ENCODE results near the gene NCS1. TPM values are rescaled to one million over a fixed set of nuclear protein-coding genes. Genes with fewer than 3 reads are reported as not detected.

NCS1 gene
- total and polyA plus RNA-seq, 2 of the 8 experiments (the other 6 are each of a cell fraction or from before 2014, with no cell fraction given): 34.7 to 47.6 TPM

DNA sequence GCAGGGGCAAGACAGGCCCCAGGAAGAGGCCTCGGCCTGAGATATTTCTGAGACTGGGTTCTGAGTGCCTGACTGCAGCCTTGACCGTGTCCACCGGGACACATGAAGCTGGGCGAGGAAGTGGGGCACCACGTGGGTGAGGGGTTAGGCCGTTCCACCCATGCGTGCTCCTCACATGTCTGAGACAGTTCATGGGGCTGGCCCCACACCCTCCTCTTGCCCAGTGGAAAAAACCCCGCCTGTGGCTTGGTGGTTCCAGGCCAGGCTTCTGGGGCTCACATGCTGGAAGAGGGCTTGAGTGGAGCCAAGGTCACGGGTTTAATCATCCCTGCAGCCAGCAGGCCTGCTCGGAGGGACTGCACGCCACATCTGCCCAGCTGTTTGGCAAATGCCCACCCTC, 104.8 kb downstream of the NCS1 start:
- FAIRE-seq: no peak
- H2BK12ac ChIP-seq (ENCODE audit: low read depth, low read length): no peak overlapping the region
- peak overlapping the region; percentile 24; the same call in 1 of the 2 replicates for H2BK5ac ChIP-seq (ENCODE audit: low read depth, low read length)
- TF ChIP-seq SIRT6 (IDR thresholded peaks at IDR 0.05; ENCODE audit: low read length): no peak
- no peak for TF ChIP-seq GABPA (IDR thresholded peaks at IDR 0.05; ENCODE audit: borderline replicate concordance, insufficient read depth, low read length)
- no peak for TF ChIP-seq TCF12 (IDR thresholded peaks at IDR 0.05; ENCODE audit: low read depth, low read length)
- no peak for TF ChIP-seq EZH2 (IDR thresholded peaks at IDR 0.05; ENCODE audit: low read depth, low read length, severe bottlenecking)
- TF ChIP-seq ASH2L (IDR thresholded peaks at IDR 0.05; ENCODE audit: low read length): no peak
- no peak for TF ChIP-seq POLR2A (IDR thresholded peaks at IDR 0.05; ENCODE audit: control extremely low read depth in 1 of 2, low read depth in 2 of 2, low read length in 2 of 2)
- TF ChIP-seq SUZ12 (IDR thresholded peaks at IDR 0.05; ENCODE audit: low read length): no peak
- no peak for TF ChIP-seq SIX5 (IDR thresholded peaks at IDR 0.05; ENCODE audit: low read depth, low read length)
- no peak for TF ChIP-seq TAF7 (optimal IDR thresholded peaks at IDR 0.05; ENCODE audit: borderline replicate concordance, low read depth, low read length)
- no peak for TF ChIP-seq SP4 (IDR thresholded peaks at IDR 0.05; ENCODE audit: low read length)
- no peak for TF ChIP-seq CBX8 (IDR thresholded peaks at IDR 0.05; ENCODE audit: borderline replicate concordance, low read depth, low read length)

More for the DNA sequence above, 104.8 kb downstream of the NCS1 start:
- H3K18ac ChIP-seq (ENCODE audit: extremely low read depth, low read length): no peak overlapping the region
- H3K14ac ChIP-seq (ENCODE audit: insufficient read length): no peak overlapping the region
- POLR2A ChIA-PET (ENCODE audit: partially characterized antibody): no interaction called here
- H3K36me3 ChIP-seq (ENCODE audit: control insufficient read depth in 2 of 4, insufficient read depth in 4 of 4, low read length in 3 of 4): no peaks in the 10 kb centered on the region
- H2AK5ac ChIP-seq (ENCODE audit: low read depth, low read length): no peak overlapping the region
- H4K5ac ChIP-seq (ENCODE audit: insufficient read length, low read depth, low read length): no peak overlapping the region
- H3K79me1 ChIP-seq (ENCODE audit: low read depth, low read length): no peaks in the 10 kb centered on the region
- no peak overlapping the region for H2BK20ac ChIP-seq (ENCODE audit: low read length)
- no peak for DNase-seq (ENCODE audit: low read depth in 1 of 2, low spot score in 2 of 2)
- CTCF ChIA-PET (ENCODE audit: partially characterized antibody): interaction anchor here (0.7 to 1.3 kb wide), 2 partner anchors 11 to 18 kb away, joined by 3 to 4 read pairs; no protein-coding TSS in a partner anchor
- no peaks in the 10 kb centered on the region for H3K27me3 ChIP-seq (replicated peaks in 1 of 4; ENCODE audit: control insufficient read depth in 3 of 4, extremely low read depth in 1 of 4, insufficient read depth in 3 of 4, low read length in 3 of 4)
- H3K4ac ChIP-seq (replicated peaks; ENCODE audit: insufficient read length, low read depth, low read length): no peak overlapping the region
- no peak overlapping the region for H2BK120ac ChIP-seq (replicated peaks; ENCODE audit: low read depth, low read length)
- peaks cover 2% of the 10 kb centered on the region; the same call in 1 of the 2 replicates for H3K23me2 ChIP-seq (ENCODE audit: low read depth, low read length)
- H3K9ac ChIP-seq (replicated peaks in 1 of 4; ENCODE audit: extremely low read depth in 1 of 4, low read depth in 3 of 4, low read length in 3 of 4): no peak overlapping the region
- H2BK15ac ChIP-seq (ENCODE audit: low read length): no peak overlapping the region
- H3K27ac ChIP-seq (ENCODE audit: low read depth, low read length): no peak overlapping the region
- H3K56ac ChIP-seq (replicated peaks; ENCODE audit: insufficient read length, low read depth, low read length): no peak overlapping the region
- H3K4me3 ChIP-seq (ENCODE audit: extremely low read depth in 1 of 4, insufficient read depth in 2 of 4, low read depth in 3 of 4, low read length in 4 of 4): no peak overlapping the region
- peaks cover 0 to 2% (median under 1%) of the 10 kb centered on the region in 4 experiments; a peak in 1 of 7 replicates for H3K4me1 ChIP-seq (replicated peaks in 1 of 4; ENCODE audit: control insufficient read depth in 3 of 4, insufficient read depth in 4 of 4, low read length in 3 of 4)
- H4K91ac ChIP-seq (replicated peaks; ENCODE audit: insufficient read length, low read length): no peak overlapping the region
- H3K23ac ChIP-seq (ENCODE audit: insufficient read length): no peak overlapping the region
- no peak overlapping the region for H2AFZ ChIP-seq (ENCODE audit: low read length)
- H3K9me3 ChIP-seq (ENCODE audit: insufficient read depth in 2 of 2, low read depth in 1 of 2, low read length in 1 of 2): no peaks in the 10 kb centered on the region
- peaks cover 0 to 1% of the 10 kb centered on the region in 2 experiments for H4K20me1 ChIP-seq (replicated peaks in 1 of 2; ENCODE audit: control insufficient read depth in 1 of 2, insufficient read depth in 2 of 2, low read length in 2 of 2)
- no peak overlapping the region for H4K8ac ChIP-seq (ENCODE audit: extremely low read depth, insufficient read depth, low read length)
- H3K4me2 ChIP-seq (ENCODE audit: insufficient read depth in 1 of 2, low read depth in 2 of 2, low read length in 2 of 2): no peak overlapping the region
- 91% methylated on average over 11 of the region's 11 CpGs; no CpG with 5 or more reads in 1 of the 2 experiments for WGBS, 2 experiments (ENCODE audit: extremely low coverage in 1 of 2, insufficient coverage in 1 of 2, insufficient read length in 1 of 2, insufficient replicate concordance in 2 of 2, low coverage in 1 of 2, low lambda C conversion rate in 2 of 2, missing lambda C conversion rate in 1 of 2)
- H3K79me2 ChIP-seq (ENCODE audit: control insufficient read depth in 1 of 2, insufficient read depth in 2 of 2, low read length in 2 of 2): peaks cover 0 to 4% of the 10 kb centered on the region in 2 experiments; a peak in 1 of 4 replicates

Measured in H1 (cell line).